BJ (cell line): Measurements from ENCODE around the gene OGFOD3. TPM values are rescaled to one million over a fixed set of nuclear protein-coding genes. Genes with fewer than 3 reads are reported as not detected.
"Not testable (repeated sequence)": the region's sequence is repeated elsewhere in the genome, so short reads cannot be mapped to it uniquely, and the experiment has no call there.

ENCODE experiments used
- CTCF ChIA-PET: fragments of 350-600 bp; formaldehyde crosslinking; extraction: SDS; loops from one replicate; lab custom pipeline; 2021; ENCODE audit warnings: antibody characterized with exemption, inconsistent platforms; lab: Yijun Ruan, JAX
- POLR2A ChIA-PET: fragments of 300-600 bp; sonication (Branson Sonifier 250); formaldehyde crosslinking; extraction: SDS; loops from one replicate; lab custom pipeline; 2021; ENCODE audit warnings: antibody characterized with exemption; lab: Charles Lee
- DNase-seq: peaks from one replicate; pipeline ENCODE4 v3.0.0-alpha.2; 2011; ENCODE audit warnings: low read depth
- H3K27me3 ChIP-seq: 2 replicates; pipeline ENCODE4 v1.6.0; 2011; ENCODE audit warnings: low read length; ENCODE audit not compliant: control insufficient read depth, insufficient read depth
- H3K36me3 ChIP-seq: 2 replicates; pipeline ENCODE4 v1.5.1; 2011; ENCODE audit warnings: low read length; ENCODE audit not compliant: control insufficient read depth, insufficient read depth
- H3K4me3 ChIP-seq: 2 replicates; pipeline ENCODE4 v1.5.1; 2011; ENCODE audit warnings: low read depth, mild to moderate bottlenecking, control low read depth, low read length
- CTCF ChIP-seq: IDR thresholded peaks from 2 replicates; pipeline ENCODE4 v1.5.1; 2011; ENCODE audit warnings: low read depth, mild to moderate bottlenecking, control low read depth, inconsistent platforms, low read length, moderate library complexity; ENCODE audit not compliant: insufficient read depth
- polyA plus RNA-seq: library from polyadenylated mRNA; depleted of rRNA; stranded (reverse); fragments of >200 nt; gene quantifications from 2 replicates; pipeline ENCODE4 v1.2.3, GENCODE V29; 2011

OGFOD3 gene
- polyA plus RNA-seq, 1 experiment: 37.9 TPM

- Histone ChIP-seq H3K4me3 (no peak overlapping the region), H3K27me3 (peaks cover 12% of the 10 kb centered on the region), H3K36me3 (no peaks in the 10 kb centered on the region)
- ChIA-PET CTCF (interaction anchor here (0.7 to 0.9 kb wide), 2 partner anchors 14 to 40 kb away, joined by 3 to 4 read pairs; no protein-coding TSS in a partner anchor), POLR2A (no interaction called here)
- DNase-seq: no peak
- TF ChIP-seq CTCF: no peak
Observed at GRCh38 chr17:82378741-82379021, 39.7 kb downstream of the OGFOD3 start.

- Histone ChIP-seq H3K4me3 (no peak overlapping the region), H3K27me3 (peaks cover 12% of the 10 kb centered on the region), H3K36me3 (no peaks in the 10 kb centered on the region)
- ChIA-PET CTCF (interaction anchor here (0.7 to 0.9 kb wide), 2 partner anchors 13 to 39 kb away, joined by 3 to 4 read pairs; no protein-coding TSS in a partner anchor), POLR2A (no interaction called here)
- DNase-seq: no peak
- TF ChIP-seq CTCF: no peak
Observed at GRCh38 chr17:82377924-82378740, 40.3 kb downstream of the OGFOD3 start.

GRCh38 chr17:82377294-82377693 lies 41.1 kb downstream of the OGFOD3 start:
- CTCF ChIA-PET, DNase-seq, H3K36me3 ChIP-seq, H3K4me3 ChIP-seq, POLR2A ChIA-PET: not testable (repeated sequence)
- H3K27me3 ChIP-seq: peaks cover 14% of the 10 kb centered on the region

- no peak for TF ChIP-seq CTCF
- Histone ChIP-seq H3K27me3 (peaks cover 19% of the 10 kb centered on the region), H3K36me3 (no peaks in the 10 kb centered on the region), H3K4me3 (no peak overlapping the region)
- CTCF ChIA-PET: interaction anchor here (1.0 kb wide), 1 partner anchor 12 kb away, joined by 3 read pairs; no protein-coding TSS in a partner anchor
- no peak for DNase-seq
- POLR2A ChIA-PET: no interaction called here
Observed at GRCh38 chr17:82376042-82376730, 42.2 kb downstream of the OGFOD3 start.

- H3K27me3 ChIP-seq: peaks cover 24% of the 10 kb centered on the region
- no peak for TF ChIP-seq CTCF
- ChIA-PET POLR2A (no interaction called here), CTCF (interaction anchor here (1.0 kb wide), 1 partner anchor 11 kb away, joined by 3 read pairs; no protein-coding TSS in a partner anchor)
- DNase-seq: no peak
- no peak overlapping the region for H3K4me3 ChIP-seq
- no peaks in the 10 kb centered on the region for H3K36me3 ChIP-seq
Observed at GRCh38 chr17:82375359-82376041, 42.9 kb downstream of the OGFOD3 start.
